K562 (cell line): ENCODE results near the gene MPC2. TPM values are rescaled to one million over a fixed set of nuclear protein-coding genes. Genes with fewer than 3 reads are reported as not detected.

ENCODE experiments used
- ATAC-seq: fragments of 200-7000 bp; cut with Tn5 transposase; 3 replicates; pipeline ENCODE4 v1.9.1; 2020; ENCODE audit warnings: moderate library complexity
- BruUV-seq: library from RNA; stranded (reverse); fragments of 400-500 nt; replicated peaks from 2 replicates; lab custom pipeline; 2021; lab: Mats Ljungman, UMichigan
- CTCF ChIA-PET: fragments of 300-600 bp; formaldehyde crosslinking; extraction: SDS; loops from one replicate; lab custom pipeline; 2021; ENCODE audit warnings: low intra/inter-chr PET ratio; lab: Yijun Ruan, JAX
- POLR2A ChIA-PET: fragments of 300-600, 350-650 bp; sonication (Branson Sonifier 250); formaldehyde crosslinking; extraction: SDS; loops from one replicate; lab custom pipeline; 2021; ENCODE audit warnings: antibody characterized with exemption, inconsistent platforms; lab: Yijun Ruan, JAX
- DNase-seq, 4 experiments: peaks; one replicate each; pipeline versions ENCODE4 v3.0.0 to v3.0.0-alpha.2; 2011 to 2018; ENCODE audit warnings: low spot score in 3 of 4, mixed read lengths in 3 of 4; ENCODE audit errors: extremely low read depth in 1 of 4
- FAIRE-seq: peaks from 2 replicates; lab custom pipeline; 2011; peaks lifted over from hg19 to GRCh38; lab: Jason Lieb, UNC
- H2AFZ ChIP-seq: 2 replicates; pipeline ENCODE4 v1.6.0; 2011; ENCODE audit warnings: low read depth, low read length, control low read depth, inconsistent platforms
- H3K27ac ChIP-seq: fragments of 200-600 bp; 3 replicates; pipeline ENCODE4 v1.8.0; 2011; ENCODE audit warnings: low read depth, mild to moderate bottlenecking, control low read depth, inconsistent platforms, low read length, moderate library complexity, mixed read lengths; ENCODE audit errors: extremely low read depth
- H3K27me3 ChIP-seq, 2 experiments: fragments of 300-600 bp in 1 of 2; 2 replicates in 1 of 2; 3 replicates in 1 of 2; pipeline versions ENCODE4 v1.6.0 to v1.8.0; 2011; ENCODE audit warnings: inconsistent platforms in 2 of 2, low read length in 2 of 2, mild to moderate bottlenecking in 1 of 2, mixed read lengths in 1 of 2, moderate library complexity in 1 of 2; ENCODE audit not compliant: control insufficient read depth in 2 of 2, insufficient read depth in 2 of 2
- H3K36me3 ChIP-seq: fragments of 300-600 bp; 3 replicates; pipeline ENCODE4 v1.8.0; 2011; ENCODE audit warnings: mild to moderate bottlenecking, low read length, inconsistent platforms; ENCODE audit not compliant: control insufficient read depth, insufficient read depth
- H3K4me1 ChIP-seq, 2 experiments: fragments of 200-600 bp in 1 of 2; replicated peaks in 1 of 2; 2 replicates in 1 of 2; 3 replicates in 1 of 2; pipeline versions ENCODE4 v1.5.1 to v1.8.0; 2011; ENCODE audit warnings: inconsistent platforms in 2 of 2, low read length in 2 of 2, mild to moderate bottlenecking in 1 of 2, mixed read lengths in 1 of 2, moderate library complexity in 1 of 2; ENCODE audit not compliant: control insufficient read depth in 2 of 2, insufficient read depth in 2 of 2
- H3K4me2 ChIP-seq: 2 replicates; pipeline ENCODE4 v1.6.1; 2011; ENCODE audit warnings: low read length, control low read depth, inconsistent platforms, mixed read lengths; ENCODE audit not compliant: insufficient read depth
- H3K4me3 ChIP-seq: fragments of 200-600 bp; sonication (generic), shearing (Covaris generic); 2 replicates; pipeline ENCODE4 v1.5.1; 2016; ENCODE audit warnings: control low read depth, inconsistent platforms
- H3K79me2 ChIP-seq: fragments of 200-600 bp; 3 replicates; pipeline ENCODE4 v1.8.0; 2011; ENCODE audit warnings: low read length, inconsistent platforms; ENCODE audit not compliant: control insufficient read depth, insufficient read depth
- H3K9ac ChIP-seq, 2 experiments: 2 replicates each; pipeline versions ENCODE4 v1.6.0 to v1.6.1; 2011; ENCODE audit warnings: low read depth in 2 of 2, low read length in 2 of 2, control low read depth in 1 of 2, inconsistent platforms in 1 of 2, mild to moderate bottlenecking in 1 of 2, mixed read lengths in 1 of 2; ENCODE audit not compliant: insufficient read depth in 1 of 2
- H3K9me1 ChIP-seq: one replicate; pipeline ENCODE4 v1.6.0; 2011; ENCODE audit warnings: inconsistent platforms, mild to moderate bottlenecking, low read length, moderate library complexity; ENCODE audit not compliant: control insufficient read depth, insufficient read depth
- H3K9me3 ChIP-seq: replicated peaks from 2 replicates; pipeline ENCODE4 v1.5.1; 2011; ENCODE audit warnings: low read depth, low read length, inconsistent platforms; ENCODE audit not compliant: control insufficient read depth, insufficient read depth
- H4K20me1 ChIP-seq: replicated peaks from 2 replicates; pipeline ENCODE4 v1.6.1; 2011; ENCODE audit warnings: low read length, inconsistent platforms, mixed read lengths; ENCODE audit not compliant: control insufficient read depth, insufficient read depth
- C11orf30 ChIP-seq: fragments of 450-650 bp; IDR thresholded peaks from 2 replicates; pipeline ENCODE4 v1.6.1; 2016; ENCODE audit warnings: low read depth, mild to moderate bottlenecking
- DPF2 ChIP-seq: fragments of 450-650 bp; IDR thresholded peaks from 2 replicates; pipeline ENCODE4 v1.6.1; 2016
- EZH2 ChIP-seq: IDR thresholded peaks from 2 replicates; pipeline ENCODE4 v1.6.1; 2012; ENCODE audit warnings: low read depth, mild to moderate bottlenecking, inconsistent platforms, low read length, borderline replicate concordance
- FOSL1 ChIP-seq: fragments of 200-800 bp; sonication (Bioruptor generic); conservative IDR thresholded peaks from 2 replicates; pipeline ENCODE4 v1.6.1; 2016; ENCODE audit warnings: missing genetic modification characterization, missing compliant biosample characterization
- GTF2F1 ChIP-seq: IDR thresholded peaks from 2 replicates; pipeline ENCODE4 v1.6.1; 2011; ENCODE audit warnings: low read depth, low read length, improper control_type of control experiment
- HDAC1 ChIP-seq, 2 experiments: fragments of 450-650 bp; IDR thresholded peaks; 2 replicates each; pipeline ENCODE4 v1.6.1; 2016 to 2017; ENCODE audit warnings: inconsistent platforms in 1 of 2, mild to moderate bottlenecking in 1 of 2, moderate library complexity in 1 of 2
- MAFG ChIP-seq: fragments of 450-650 bp; conservative IDR thresholded peaks from 2 replicates; pipeline ENCODE4 v1.6.1; 2016; ENCODE audit warnings: missing genetic modification characterization, missing compliant biosample characterization
- MCM7 ChIP-seq, 2 experiments: fragments of 450-650 bp; IDR thresholded peaks; 2 replicates each; pipeline ENCODE4 v1.6.1; 2016 to 2018
- NBN ChIP-seq: fragments of 450-650 bp; IDR thresholded peaks from 2 replicates; pipeline ENCODE4 v1.6.1; 2016; ENCODE audit warnings: low read depth, mild to moderate bottlenecking
- NCOR1 ChIP-seq: fragments of 450-650 bp; IDR thresholded peaks from 2 replicates; pipeline ENCODE4 v1.6.1; 2016; ENCODE audit warnings: mild to moderate bottlenecking, moderate library complexity
- NEUROD1 ChIP-seq: fragments of 150-350 bp; IDR thresholded peaks from 2 replicates; pipeline ENCODE4 v1.6.1; 2014; ENCODE audit warnings: borderline replicate concordance, low read length, low read depth; ENCODE audit not compliant: partially characterized antibody
- POLR2A ChIP-seq: fragments of 450-650 bp; conservative IDR thresholded peaks from 2 replicates; pipeline ENCODE4 v1.6.1; 2016
- SIRT6 ChIP-seq: IDR thresholded peaks from one replicate; pipeline ENCODE4 v1.6.1; 2012; ENCODE audit warnings: low read depth, mild to moderate bottlenecking, control low read depth, inconsistent platforms, low read length, moderate library complexity
- SMARCC2 ChIP-seq: fragments of 450-650 bp; IDR thresholded peaks from 2 replicates; pipeline ENCODE4 v1.6.1; 2017; ENCODE audit warnings: antibody characterized with exemption, moderate library complexity, mild to moderate bottlenecking, low read depth
- SMARCE1 ChIP-seq: fragments of 450-650 bp; IDR thresholded peaks from 2 replicates; pipeline ENCODE4 v1.7.1; 2016; ENCODE audit warnings: mild to moderate bottlenecking
- THRAP3 ChIP-seq: fragments of 450-650 bp; IDR thresholded peaks from 2 replicates; pipeline ENCODE4 v1.6.1; 2016; ENCODE audit warnings: mild to moderate bottlenecking, inconsistent platforms, borderline replicate concordance
- ZNF584 ChIP-seq: fragments of 200-800 bp; sonication (Bioruptor generic); IDR thresholded peaks from 2 replicates; pipeline ENCODE4 v1.6.1; 2016; ENCODE audit warnings: low read depth, mild to moderate bottlenecking, missing genetic modification characterization, missing compliant biosample characterization
- WGBS: fragments of 100-300 bp; shearing (Covaris generic); methylation state at CpG from one replicate; pipeline ENCODE4 v1.1.6; 2016; ENCODE audit warnings: low coverage, mixed read lengths; ENCODE audit not compliant: insufficient coverage; ENCODE audit errors: missing lambda C conversion rate; 5-methylcytosine and 5-hydroxymethylcytosine counted together
- in situ Hi-C: fragments of 300-500 bp; cut with MboI; formaldehyde crosslinking; loops from 4 replicates; pipeline ENCODE4 v1.15.0; 2018; ENCODE audit warnings: inconsistent platforms, mixed read lengths
- intact Hi-C: fragments of 100-400 bp; cut with micrococcal nuclease; formaldehyde crosslinking; loops from 2 replicates; pipeline ENCODE4 v1.14.2; 2022
- polyA plus RNA-seq, 8 experiments: library from polyadenylated mRNA; depleted of rRNA in 4 of 8; stranded (reverse) in 5 of 8; unstranded in 3 of 8; fragments of >200 nt; fragmentation: Nextera tagmentation in 2 of 8; fragmentation: Illumina TruSeq in 1 of 8; extraction: Ambion mirVana in 2 of 8; extraction: Trizol in 1 of 8; gene quantifications; 2 replicates each; pipeline versions ENCODE4 v1.2.1 to v1.2.3, GENCODE V29; 2011 to 2014; ENCODE audit warnings: inconsistent platforms in 1 of 8, missing spikeins in 1 of 8
- total RNA-seq, 7 experiments: library from RNA; depleted of rRNA in 6 of 7; stranded (reverse); fragments of >200 nt in 6 of 7; fragmentation: Illumina TruSeq in 2 of 7; extraction: Trizol in 2 of 7; gene quantifications; 2 replicates each; pipeline versions ENCODE4 v1.2.1 to v1.2.3, GENCODE V29; 2011 to 2021; ENCODE audit warnings: low replicate concordance in 1 of 7
- TF ChIP-seq, protein P1 (sequence below): fragments of 250-450 bp; sonication (Bioruptor Pico); IDR thresholded peaks from 2 replicates; pipeline ENCODE4 v1.9.0; 2021; ENCODE audit warnings: mild to moderate bottlenecking
- TF ChIP-seq, protein P2 (sequence below): fragments of 250-450 bp; sonication (Bioruptor Pico); IDR thresholded peaks from 2 replicates; pipeline ENCODE4 v1.8.0; 2022; ENCODE audit warnings: inconsistent platforms
- TF ChIP-seq, protein P3 (sequence below), 2 experiments: fragments of 450-650 bp in 1 of 2; sonication (generic) in 1 of 2; formaldehyde crosslinking in 1 of 2; IDR thresholded peaks in 1 of 2; conservative IDR thresholded peaks in 1 of 2; 2 replicates each; pipeline versions ENCODE4 v1.6.1 to v1.8.1; 2016 to 2023; ENCODE audit warnings: mild to moderate bottlenecking in 2 of 2, moderate library complexity in 2 of 2, inconsistent platforms in 1 of 2, missing genetic modification reagents in 1 of 2

MPC2 gene
- total and polyA plus RNA-seq, 9 of the 15 experiments (the other 6 are each of a cell fraction or from before 2014, with no cell fraction given) = 70.7 to 179 (median 144) TPM

DNA sequence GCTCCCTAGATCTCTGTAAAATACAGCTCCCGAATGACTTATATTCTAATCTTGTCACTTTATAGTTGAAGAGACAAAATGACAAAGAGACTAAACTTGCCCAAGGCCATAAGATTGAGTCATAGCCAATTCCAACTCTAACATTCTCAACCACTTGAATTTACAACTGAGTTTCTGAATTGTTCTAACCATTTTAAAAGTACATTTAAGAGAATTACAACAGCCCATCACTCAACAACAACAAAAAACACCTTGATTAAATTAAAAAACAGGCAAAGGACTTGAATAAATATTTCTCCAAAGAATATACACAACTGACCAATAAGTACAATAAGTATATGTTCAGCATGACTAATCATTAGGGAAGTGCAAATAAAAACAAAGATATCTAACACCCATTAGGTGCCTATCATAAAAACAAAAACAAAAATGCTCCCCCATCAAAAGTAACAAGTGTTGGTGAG lies 14.2 kb downstream of the MPC2 start:
- DNase-seq (no peak), FAIRE-seq (no peak), ATAC-seq (no peak)
- no TSS peak for BruUV-seq
- no peaks in the 10 kb centered on the region for H3K9me3 ChIP-seq
- no peak overlapping the region for H2AFZ ChIP-seq
- H3K4me3 ChIP-seq = no peak overlapping the region
- H3K9ac ChIP-seq = peak overlapping the region in 1 of 2 experiments; percentile 67; a peak in 1 of 4 replicates
- ChIA-PET POLR2A (interaction anchor here (0.7 kb wide), 1 partner anchor 80 kb away, joined by 3 read pairs; no protein-coding TSS in a partner anchor), CTCF (no interaction called here)
- no peaks in the 10 kb centered on the region for H4K20me1 ChIP-seq
- in situ Hi-C loops (no loop called here), intact Hi-C loops (loop anchor here (5.0 kb wide), 1 partner anchor 200 kb away; the partner anchor contains the start of gene MPZL1)
- no peaks in the 10 kb centered on the region for H3K27me3 ChIP-seq
- H3K27ac ChIP-seq = peak overlapping the region; percentile 76; the same call in 2 of the 3 replicates
- no peaks in the 10 kb centered on the region for H3K9me1 ChIP-seq
- H3K4me1 ChIP-seq = peaks cover 20 to 55% of the 10 kb centered on the region in 2 experiments
- H3K4me2 ChIP-seq = no peak overlapping the region
- H3K79me2 ChIP-seq = peaks cover 82% of the 10 kb centered on the region
- WGBS = 63% methylated on average over 1 of the region's 1 CpG
- peak; percentile 20; the same call in 1 of the 2 replicates for TF ChIP-seq SMARCC2
- TF ChIP-seq SMARCE1 = 0 out of 2 replicates have a peak, but pooled peaks have one; percentile 14
- TF ChIP-seq, protein P1, sequence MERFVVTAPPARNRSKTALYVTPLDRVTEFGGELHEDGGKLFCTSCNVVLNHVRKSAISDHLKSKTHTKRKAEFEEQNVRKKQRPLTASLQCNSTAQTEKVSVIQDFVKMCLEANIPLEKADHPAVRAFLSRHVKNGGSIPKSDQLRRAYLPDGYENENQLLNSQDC = no peak
- peak; percentile 53; the same call in 1 of the 2 replicates for TF ChIP-seq THRAP3
- TF ChIP-seq SIRT6 = no peak
- TF ChIP-seq, protein P2, sequence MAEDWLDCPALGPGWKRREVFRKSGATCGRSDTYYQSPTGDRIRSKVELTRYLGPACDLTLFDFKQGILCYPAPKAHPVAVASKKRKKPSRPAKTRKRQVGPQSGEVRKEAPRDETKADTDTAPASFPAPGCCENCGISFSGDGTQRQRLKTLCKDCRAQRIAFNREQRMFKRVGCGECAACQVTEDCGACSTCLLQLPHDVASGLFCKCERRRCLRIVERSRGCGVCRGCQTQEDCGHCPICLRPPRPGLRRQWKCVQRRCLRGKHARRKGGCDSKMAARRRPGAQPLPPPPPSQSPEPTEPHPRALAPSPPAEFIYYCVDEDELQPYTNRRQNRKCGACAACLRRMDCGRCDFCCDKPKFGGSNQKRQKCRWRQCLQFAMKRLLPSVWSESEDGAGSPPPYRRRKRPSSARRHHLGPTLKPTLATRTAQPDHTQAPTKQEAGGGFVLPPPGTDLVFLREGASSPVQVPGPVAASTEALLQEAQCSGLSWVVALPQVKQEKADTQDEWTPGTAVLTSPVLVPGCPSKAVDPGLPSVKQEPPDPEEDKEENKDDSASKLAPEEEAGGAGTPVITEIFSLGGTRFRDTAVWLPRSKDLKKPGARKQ (CRISPR knock-in tag) = no peak
- peak; percentile 52; the same call in 1 of the 2 replicates for TF ChIP-seq FOSL1 (tag)
- 0 out of 2 replicates have a peak, but pooled peaks have one; percentile 12 for TF ChIP-seq C11orf30
- no peak for TF ChIP-seq GTF2F1
- no peak for TF ChIP-seq EZH2
- peak in 1 of 2 experiments; percentile 59; a peak in 1 of 4 replicates for TF ChIP-seq MCM7 (IDR thresholded peaks at IDR 0.05)
- no peak for TF ChIP-seq NCOR1
- TF ChIP-seq NEUROD1 = no peak
- peak; percentile 34; the same call in 1 of the 2 replicates for TF ChIP-seq MAFG (tag)
- TF ChIP-seq, protein P3, sequence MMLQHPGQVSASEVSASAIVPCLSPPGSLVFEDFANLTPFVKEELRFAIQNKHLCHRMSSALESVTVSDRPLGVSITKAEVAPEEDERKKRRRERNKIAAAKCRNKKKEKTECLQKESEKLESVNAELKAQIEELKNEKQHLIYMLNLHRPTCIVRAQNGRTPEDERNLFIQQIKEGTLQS (IDR thresholded peaks at IDR 0.05) = 0 out of 2 replicates have a peak, but pooled peaks have one; percentile 25
- TF ChIP-seq, protein P3 (CRISPR knock-in tag; conservative IDR thresholded peaks at IDR 0.05) = no peak; the same call in 1 of the 2 replicates
- peak; percentile 58; the same call in 1 of the 2 replicates for TF ChIP-seq NBN
- 0 out of 2 replicates have a peak, but pooled peaks have one; percentile 21 for TF ChIP-seq POLR2A
- TF ChIP-seq DPF2 = 0 out of 2 replicates have a peak, but pooled peaks have one; percentile 18
- peak in 1 of 2 experiments; percentile 17; a peak in 1 of 4 replicates for TF ChIP-seq HDAC1 (IDR thresholded peaks at IDR 0.05)
- TF ChIP-seq ZNF584 (CRISPR knock-in tag) = no peak
- H3K36me3 ChIP-seq = peaks cover 42% of the 10 kb centered on the region
